ENCODE data around the gene KREMEN2. TPM values are rescaled to one million over a fixed set of nuclear protein-coding genes. Genes with fewer than 3 reads are reported as not detected.
"Not testable (repeated sequence)": the region's sequence is repeated elsewhere in the genome, so short reads cannot be mapped to it uniquely, and the experiment has no call there.

Gene KREMEN2
- total and polyA plus RNA-seq, 2 of the 8 experiments (the other 6 are each of a cell fraction or from before 2014, with no cell fraction given): 6.6 to 7.0 TPM

DNA sequence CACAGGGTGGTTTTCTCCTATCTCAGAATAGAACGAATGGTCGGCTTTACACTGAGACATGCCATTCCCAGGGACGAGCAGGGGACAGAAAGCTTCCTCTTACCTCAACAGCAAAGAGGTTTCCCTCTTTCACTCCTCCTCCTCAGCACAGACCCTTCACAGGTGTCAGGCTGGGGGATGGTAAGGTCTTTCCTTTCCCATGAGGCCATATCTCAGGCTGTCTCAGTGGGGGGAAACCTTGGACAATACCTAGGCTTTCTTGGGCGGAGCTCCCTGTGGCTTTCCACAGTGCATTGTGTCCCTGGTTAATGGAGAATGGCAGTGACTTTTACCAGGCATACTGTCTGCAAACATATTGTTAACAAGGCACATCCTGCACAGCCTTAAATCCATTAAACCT is 35.9 kb upstream of the KREMEN2 start:
- not testable (repeated sequence) for H2AFZ ChIP-seq (ENCODE audit: low read length); H3K9me3 ChIP-seq (ENCODE audit: insufficient read depth in 2 of 2, low read depth in 1 of 2, low read length in 1 of 2); H4K91ac ChIP-seq (replicated peaks; ENCODE audit: insufficient read length, low read length); H3K79me2 ChIP-seq (ENCODE audit: control insufficient read depth in 1 of 2, insufficient read depth in 2 of 2, low read length in 2 of 2); FAIRE-seq; H3K9ac ChIP-seq (replicated peaks in 1 of 4; ENCODE audit: extremely low read depth in 1 of 4, low read depth in 3 of 4, low read length in 3 of 4); H3K18ac ChIP-seq (ENCODE audit: extremely low read depth, low read length); H2BK12ac ChIP-seq (ENCODE audit: low read depth, low read length); H3K4me2 ChIP-seq (ENCODE audit: insufficient read depth in 1 of 2, low read depth in 2 of 2, low read length in 2 of 2); H3K79me1 ChIP-seq (ENCODE audit: low read depth, low read length); H3K4ac ChIP-seq (replicated peaks; ENCODE audit: insufficient read length, low read depth, low read length); H2BK120ac ChIP-seq (replicated peaks; ENCODE audit: low read depth, low read length); H3K23me2 ChIP-seq (ENCODE audit: low read depth, low read length); H4K20me1 ChIP-seq (replicated peaks in 1 of 2; ENCODE audit: control insufficient read depth in 1 of 2, insufficient read depth in 2 of 2, low read length in 2 of 2); H4K5ac ChIP-seq (ENCODE audit: insufficient read length, low read depth, low read length); H2BK20ac ChIP-seq (ENCODE audit: low read length); H3K27me3 ChIP-seq (replicated peaks in 1 of 4; ENCODE audit: control insufficient read depth in 3 of 4, extremely low read depth in 1 of 4, insufficient read depth in 3 of 4, low read length in 3 of 4); H3K14ac ChIP-seq (ENCODE audit: insufficient read length); H3K36me3 ChIP-seq (ENCODE audit: control insufficient read depth in 2 of 4, insufficient read depth in 4 of 4, low read length in 3 of 4); H2BK15ac ChIP-seq (ENCODE audit: low read length); H2AK5ac ChIP-seq (ENCODE audit: low read depth, low read length); DNase-seq (ENCODE audit: low read depth in 1 of 2, low spot score in 2 of 2); H3K4me3 ChIP-seq (ENCODE audit: extremely low read depth in 1 of 4, insufficient read depth in 2 of 4, low read depth in 3 of 4, low read length in 4 of 4); H4K8ac ChIP-seq (ENCODE audit: extremely low read depth, insufficient read depth, low read length); H3K23ac ChIP-seq (ENCODE audit: insufficient read length); H3K27ac ChIP-seq (ENCODE audit: low read depth, low read length); H2BK5ac ChIP-seq (ENCODE audit: low read depth, low read length); H3K56ac ChIP-seq (replicated peaks; ENCODE audit: insufficient read length, low read depth, low read length)
- CTCF ChIA-PET (ENCODE audit: partially characterized antibody): interaction anchor here (0.7 to 10.4 kb wide), 13 partner anchors 9 to 86 kb away, joined by 3 to 98 read pairs (median 7); partner anchors contain the start of gene FLYWCH1
- TF ChIP-seq SP1 (IDR thresholded peaks at IDR 0.05; ENCODE audit: low read depth, low read length) (0 out of 2 replicates have a peak, but pooled peaks have one; percentile 13), TCF12 (IDR thresholded peaks at IDR 0.05; ENCODE audit: low read depth, low read length) (peak; percentile 35; the same call in 1 of the 2 replicates)
- POLR2A ChIA-PET (ENCODE audit: partially characterized antibody): interaction anchor here (0.8 to 1.3 kb wide), 4 partner anchors 28 to 89 kb away, joined by 3 to 4 read pairs (median 3); partner anchors contain the start of gene KREMEN2
- H3K4me1 ChIP-seq (replicated peaks in 1 of 4; ENCODE audit: control insufficient read depth in 3 of 4, insufficient read depth in 4 of 4, low read length in 3 of 4): peaks cover 4 to 15% (median 10%) of the 10 kb centered on the region in 4 experiments
- WGBS, 2 experiments (ENCODE audit: extremely low coverage in 1 of 2, insufficient coverage in 1 of 2, insufficient read length in 1 of 2, insufficient replicate concordance in 2 of 2, low coverage in 1 of 2, low lambda C conversion rate in 2 of 2, missing lambda C conversion rate in 1 of 2): 74% methylated on average over 4 of the region's 4 CpGs; no CpG with 5 or more reads in 1 of the 2 experiments
